ENCODE measurements around the gene ZNF615. TPM values are rescaled to one million over a fixed set of nuclear protein-coding genes. Genes with fewer than 3 reads are reported as not detected.
"Not testable (repeated sequence)": the region's sequence is repeated elsewhere in the genome, so short reads cannot be mapped to it uniquely, and the experiment has no call there.

ZNF615 gene
- 2.0 and 5.7 TPM in 2 replicates for total RNA-seq (2014; rRNA removed; shearing (Covaris generic))

- DNase-seq (ENCODE audit: low read depth) = peak; percentile 82
Measured at GRCh38 chr19:52007806-52008557, at the start of gene ZNF615. TSS of gene ZNF615 (minus strand) at chr19:52008211. CDS start at chr19:52003711, 4,500 bp downstream.

- not testable (repeated sequence) for DNase-seq (ENCODE audit: low read depth)
Measured at GRCh38 chr19:52056480-52056879, 48.5 kb upstream of the ZNF615 start.

DNA sequence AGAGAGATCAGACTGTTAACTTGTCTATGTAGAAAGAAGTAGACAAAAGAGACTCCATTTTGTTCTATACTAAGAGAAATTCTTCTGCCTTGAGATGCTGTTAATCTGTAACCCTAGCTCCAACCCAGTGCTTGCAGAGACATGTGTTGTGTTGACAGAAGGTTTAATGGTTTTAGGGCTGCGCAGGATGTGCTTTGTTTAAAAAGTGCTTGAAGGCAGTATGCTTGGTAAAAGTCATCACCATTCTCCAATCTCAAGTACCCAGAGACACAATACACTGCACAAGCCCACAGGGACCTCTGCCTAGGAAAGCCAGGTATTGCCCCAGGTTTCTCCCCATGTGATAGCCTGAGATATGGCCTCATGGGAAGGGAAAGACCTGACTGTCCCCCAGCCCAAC, 43.7 kb upstream of the ZNF615 start:
- not testable (repeated sequence) for DNase-seq (ENCODE audit: low read depth)

DNA sequence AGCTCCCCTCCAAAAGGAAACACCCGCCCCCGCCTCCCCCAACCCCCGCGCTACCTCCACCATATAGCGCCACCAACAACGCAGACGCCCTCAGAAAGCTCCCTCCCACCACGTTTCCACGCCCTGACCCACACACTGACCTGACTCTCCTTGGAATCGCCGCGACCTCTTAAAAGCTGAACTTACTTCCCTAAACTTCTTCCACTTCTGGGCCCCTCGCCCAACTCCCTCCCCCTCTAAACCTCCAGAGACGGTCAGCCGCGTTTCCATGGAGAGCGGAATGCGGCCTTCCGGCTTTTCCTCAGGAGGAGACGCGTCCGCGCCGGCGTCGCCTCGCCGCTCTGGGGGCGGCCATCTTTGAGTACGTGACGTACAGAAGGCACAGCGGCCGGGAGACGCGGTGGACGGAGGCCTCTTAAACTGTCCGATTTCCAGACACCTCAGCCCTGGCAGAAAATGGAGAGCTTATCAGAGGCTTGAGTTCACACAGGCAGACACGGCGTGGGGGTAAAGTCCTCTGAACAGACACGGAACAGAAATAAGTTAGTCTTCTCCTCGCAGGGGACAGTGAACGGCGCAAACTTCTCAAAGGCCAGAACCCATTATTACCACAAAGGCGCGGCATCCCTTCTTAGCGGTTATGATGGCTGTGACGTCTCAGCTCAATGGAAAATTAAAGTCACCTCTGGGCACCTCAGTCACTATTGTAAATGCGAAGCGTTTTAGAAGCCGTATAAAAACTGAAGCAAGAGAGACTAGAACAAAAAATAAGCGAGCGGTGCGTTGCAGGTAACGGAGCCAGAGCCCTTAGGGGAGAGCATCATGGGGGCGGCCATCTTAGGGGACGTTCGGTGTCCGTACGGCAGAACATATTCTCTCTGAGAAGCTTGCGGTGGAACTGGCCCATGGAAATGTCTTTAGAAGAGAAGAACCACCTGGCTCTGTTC, 40.8 kb upstream of the ZNF615 start, which contains the start of gene ZNF432:
TSS of gene ZNF432 (minus strand) at position 284 of the 947 bp plus-strand sequence. CDS start 1,970 bp downstream, outside the sequence.
- DNase-seq (ENCODE audit: low read depth) = peak; percentile 92

- DNase-seq (ENCODE audit: low read depth) = no peak
Measured at GRCh38 chr19:52039169-52039568, 31.2 kb upstream of the ZNF615 start.

GRCh38 chr19:52034051-52034728, 26.2 kb upstream of the ZNF615 start:
- peak; percentile 16 for DNase-seq (ENCODE audit: low read depth)

DNA sequence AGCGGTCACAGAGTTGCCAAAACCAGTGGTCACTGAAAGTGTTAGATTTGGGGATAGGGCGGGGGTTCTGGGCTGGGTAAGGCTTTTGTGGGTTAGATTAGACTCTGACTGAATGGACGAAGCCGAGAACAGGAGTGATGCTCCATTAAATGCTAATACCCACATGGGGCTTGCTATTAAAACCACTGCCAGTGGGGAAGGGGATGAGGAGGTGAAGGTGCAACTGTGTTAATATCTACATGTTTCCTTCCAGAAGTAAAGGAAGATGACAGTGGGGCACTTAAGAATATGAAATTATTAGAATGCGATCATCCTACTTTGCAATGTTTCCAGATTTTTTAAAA, 20.7 kb upstream of the ZNF615 start:
- DNase-seq (ENCODE audit: low read depth) = no peak

GRCh38 chr19:52028027-52028779, 20.2 kb upstream of the ZNF615 start, which contains the start of gene ZNF614:
TSS of gene ZNF614 (minus strand) at chr19:52028379. CDS start at chr19:52025745, 2,634 bp downstream.
- DNase-seq (ENCODE audit: low read depth) = peak; percentile 90

GRCh38 chr19:52026255-52026990, 18.4 kb upstream of the ZNF615 start:
- not testable (repeated sequence) for DNase-seq (ENCODE audit: low read depth)

GRCh38 chr19:52024478-52024877, 16.5 kb upstream of the ZNF615 start:
- DNase-seq (ENCODE audit: low read depth) = not testable (repeated sequence)

DNA sequence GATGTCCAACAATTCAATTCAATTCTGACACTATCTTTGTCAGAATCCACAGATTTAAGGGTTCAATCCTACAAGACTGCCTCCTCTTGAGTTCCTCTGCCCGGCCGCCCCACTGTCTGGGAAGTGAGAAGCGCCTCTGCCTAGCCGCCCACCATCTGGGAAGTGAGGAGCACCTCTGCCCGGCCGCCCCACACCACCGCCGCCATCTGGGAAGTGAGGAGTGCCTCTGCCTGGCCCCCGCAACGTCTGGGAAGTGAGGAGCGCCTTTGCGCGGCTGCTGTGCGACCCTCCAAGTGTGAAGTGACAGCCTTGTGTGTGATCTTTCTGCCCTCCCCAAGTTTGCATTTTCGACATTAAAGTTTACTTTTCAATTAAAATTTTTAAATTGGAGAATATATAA, 14.2 kb upstream of the ZNF615 start:
- DNase-seq (ENCODE audit: low read depth) = no peak

DNA sequence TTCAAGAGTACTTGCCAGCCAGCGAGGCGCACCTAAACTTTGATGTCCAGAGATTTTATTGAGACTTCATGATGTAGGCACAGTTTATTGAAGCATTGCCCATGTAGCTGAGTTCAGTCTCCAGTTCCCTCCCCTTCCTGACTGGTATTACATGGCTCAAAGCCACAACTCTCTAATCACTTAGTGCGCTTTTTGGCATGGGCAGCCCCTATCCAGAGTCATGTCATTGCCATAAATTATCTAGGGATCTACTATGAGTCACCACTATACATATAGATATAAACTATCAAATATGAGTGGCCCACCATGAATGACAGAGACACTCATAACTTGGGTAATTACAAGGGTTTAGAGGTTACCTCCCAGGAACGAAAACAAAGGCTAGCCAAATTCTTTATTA, 12.5 kb upstream of the ZNF615 start:
- no peak for DNase-seq (ENCODE audit: low read depth)

DNA sequence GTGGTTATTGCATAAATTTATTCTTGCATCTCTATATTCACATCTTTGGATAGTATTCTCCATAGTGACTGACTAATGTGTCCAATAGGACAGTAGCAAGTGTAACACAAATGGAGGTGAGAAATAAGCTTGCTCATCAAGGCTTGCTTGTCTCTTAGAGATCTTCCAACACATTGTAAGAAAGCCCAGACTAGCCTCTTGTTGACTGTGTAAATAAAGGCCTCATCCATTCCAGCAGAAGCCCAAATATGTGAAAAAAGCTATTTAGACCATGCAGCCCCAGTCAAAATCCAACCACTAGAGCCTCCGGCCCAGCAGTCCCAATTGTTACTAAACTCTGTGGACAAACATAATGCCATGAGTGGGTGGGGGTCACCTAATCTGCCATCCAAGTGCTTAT, 2.7 kb upstream of the ZNF615 start:
- DNase-seq (ENCODE audit: low read depth) = no peak

DNA sequence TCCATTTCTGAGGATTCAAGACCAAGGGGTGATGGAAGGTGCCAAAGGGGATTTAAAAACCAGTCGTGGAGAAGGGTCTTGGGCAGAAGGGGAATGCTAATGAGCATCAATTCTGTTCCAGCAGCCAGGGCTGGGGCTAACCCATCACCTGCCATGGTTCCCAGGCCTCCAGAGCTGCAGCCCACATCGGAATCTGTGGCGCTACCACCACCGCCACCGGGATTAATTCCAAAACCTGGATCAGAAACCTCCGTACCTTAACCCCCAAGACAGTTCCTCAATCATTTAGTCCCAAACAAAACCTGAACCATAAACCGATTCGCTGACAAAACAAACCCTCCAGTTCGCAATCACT, 583 bp downstream of the ZNF615 start:
- DNase-seq (ENCODE audit: low read depth) = no peak

GRCh38 chr19:51994048-51994644, 13.9 kb downstream of the ZNF615 start:
- DNase-seq (ENCODE audit: low read depth) = no peak

DNA sequence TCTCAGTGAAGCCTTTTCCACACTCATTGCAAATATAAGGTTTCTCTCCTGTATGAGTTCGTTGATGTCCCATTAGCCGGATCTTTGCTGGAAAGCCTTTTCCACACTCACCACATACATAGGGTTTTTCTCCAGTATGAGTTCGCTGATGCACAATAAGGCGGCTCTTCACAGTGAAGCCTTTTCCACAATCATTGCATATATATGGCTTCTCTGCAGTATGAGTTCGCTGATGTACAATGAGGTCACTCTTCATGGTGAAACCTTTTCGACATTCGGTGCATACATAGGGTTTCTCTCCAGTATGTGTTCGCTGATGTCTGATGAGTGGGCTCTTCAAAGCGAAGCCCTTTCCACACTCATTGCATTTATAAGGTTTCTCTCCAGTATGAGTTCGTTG, 14.6 kb downstream of the ZNF615 start:
- no peak for DNase-seq (ENCODE audit: low read depth)

GRCh38 chr19:51986309-51987291, 21.4 kb downstream of the ZNF615 start, which contains the start of gene ZNF350:
TSS of gene ZNF350 (minus strand) at chr19:51986840. CDS start at chr19:51974360, 12,480 bp downstream.
- DNase-seq (ENCODE audit: low read depth) = peak; percentile 94

- DNase-seq (ENCODE audit: low read depth) = no peak
Measured at GRCh38 chr19:51983361-51983760, 24.6 kb downstream of the ZNF615 start.

- not testable (repeated sequence) for DNase-seq (ENCODE audit: low read depth)
Measured at GRCh38 chr19:51980926-51981325, 27.1 kb downstream of the ZNF615 start.

All from M059J (cell line).